ENCODE results near the gene ZDHHC14.

ZDHHC14 gene

GRCh38 chr6:157531986-157532365 lies 151.0 kb downstream of the ZDHHC14 start:
- no peak overlapping the region for H3K9ac ChIP-seq (ENCODE audit: low read depth, low read length, poor library complexity)
- no peak overlapping the region for H2AFZ ChIP-seq (ENCODE audit: low read length)
- no peak overlapping the region for H3K27ac ChIP-seq (replicated peaks; ENCODE audit: low read length)
- DNase-seq (ENCODE audit: low spot score), result no peak
- H3K4me2 ChIP-seq (ENCODE audit: insufficient read depth, low read length, poor library complexity, severe bottlenecking), result no peak overlapping the region
- no peak overlapping the region for H3K23ac ChIP-seq (ENCODE audit: low read depth, low read length, poor library complexity)
- no peaks in the 10 kb centered on the region for H3K27me3 ChIP-seq (ENCODE audit: control insufficient read depth in 3 of 3, insufficient read depth in 3 of 3, low read depth in 1 of 3, low read length in 3 of 3)
- H2BK15ac ChIP-seq (ENCODE audit: low read length), result no peak overlapping the region
- H2BK120ac ChIP-seq (ENCODE audit: low read depth, low read length), result peak overlapping the region; percentile 76
- no peaks in the 10 kb centered on the region for H3K9me3 ChIP-seq (replicated peaks in 1 of 2; ENCODE audit: control insufficient read depth in 2 of 2, insufficient read depth in 1 of 2, low read depth in 1 of 2, low read length in 2 of 2)
- H3K79me1 ChIP-seq (ENCODE audit: low read depth, low read length), result no peaks in the 10 kb centered on the region
- no peaks in the 10 kb centered on the region for H3K36me3 ChIP-seq (replicated peaks in 1 of 2; ENCODE audit: control insufficient read depth in 2 of 2, insufficient read depth in 2 of 2, low read length in 2 of 2)
- peak overlapping the region; percentile 25 for H2BK12ac ChIP-seq (ENCODE audit: low read length)
- H4K8ac ChIP-seq (ENCODE audit: low read depth, low read length), result no peak overlapping the region
- no peak overlapping the region for H2AK5ac ChIP-seq (ENCODE audit: low read depth, low read length)
- H2BK5ac ChIP-seq (ENCODE audit: low read length), result no peak overlapping the region
- no CpG with 5 or more reads among the region's 3 CpGs for WGBS, 2 donors (ENCODE audit: extremely low coverage in 2 of 2, insufficient read length in 2 of 2, insufficient replicate concordance in 1 of 2)
- H3K4me1 ChIP-seq (ENCODE audit: control insufficient read depth in 2 of 2, insufficient read depth in 1 of 2, low read depth in 1 of 2, low read length in 2 of 2), result peaks cover 27 to 31% of the 10 kb centered on the region in 2 donors
- H3K18ac ChIP-seq (ENCODE audit: low read length), result peak overlapping the region; percentile 91
- no peak overlapping the region for H4K91ac ChIP-seq (ENCODE audit: low read depth, low read length, poor library complexity)
- H3K4me3 ChIP-seq (ENCODE audit: low read length in 2 of 2), result no peak overlapping the region
- H3K14ac ChIP-seq (ENCODE audit: low read length), result no peak overlapping the region
- no peak overlapping the region for H3K4ac ChIP-seq (ENCODE audit: low read length)

DNA sequence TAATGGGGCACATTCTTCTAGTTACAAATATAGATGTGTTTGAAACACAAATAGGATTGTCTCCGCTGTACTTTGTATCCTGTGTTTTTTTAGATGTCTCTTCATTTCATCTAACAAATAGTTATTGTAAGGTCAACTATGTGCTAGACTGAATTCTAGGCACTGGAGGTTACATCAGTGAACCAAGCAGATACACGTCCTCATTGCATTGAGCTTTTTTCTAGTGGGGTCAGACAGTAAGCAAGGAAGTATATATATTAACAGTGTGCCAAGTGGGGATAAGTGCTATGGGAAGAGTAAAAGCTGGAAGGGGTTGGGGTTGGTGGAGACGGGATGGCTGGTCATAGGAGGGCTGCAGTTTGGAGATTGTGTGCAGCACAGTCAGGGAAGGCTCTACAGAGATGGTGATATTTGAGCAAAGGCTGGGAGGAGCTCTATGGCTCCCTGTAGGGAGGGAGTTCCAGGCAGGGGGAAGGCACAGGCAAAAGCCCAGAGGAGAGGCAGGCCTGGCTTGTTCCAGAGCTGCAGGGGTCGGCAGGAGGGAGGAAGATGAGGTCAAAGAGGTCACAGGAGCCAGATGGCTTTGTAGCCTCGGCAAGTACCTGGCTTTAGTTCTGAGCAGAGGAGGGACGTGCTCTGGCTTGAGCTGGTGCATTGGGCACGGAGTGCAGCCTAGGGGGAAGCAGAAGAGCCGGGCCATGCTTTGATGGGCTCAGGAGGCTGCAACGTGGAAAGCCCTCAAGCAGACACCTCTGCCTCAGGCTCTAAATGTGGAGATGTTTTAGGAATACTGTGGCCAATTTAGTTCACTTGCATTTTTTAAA lies 152.3 kb downstream of the ZDHHC14 start:
- H2AK5ac ChIP-seq (ENCODE audit: low read depth, low read length), result no peak overlapping the region
- H4K8ac ChIP-seq (ENCODE audit: low read depth, low read length), result no peak overlapping the region
- H2BK15ac ChIP-seq (ENCODE audit: low read length), result no peak overlapping the region
- H3K23ac ChIP-seq (ENCODE audit: low read depth, low read length, poor library complexity), result no peak overlapping the region
- H2BK120ac ChIP-seq (ENCODE audit: low read depth, low read length), result no peak overlapping the region
- no peak overlapping the region for H3K4me2 ChIP-seq (ENCODE audit: insufficient read depth, low read length, poor library complexity, severe bottlenecking)
- H3K4ac ChIP-seq (ENCODE audit: low read length), result no peak overlapping the region
- H2BK5ac ChIP-seq (ENCODE audit: low read length), result no peak overlapping the region
- H3K79me1 ChIP-seq (ENCODE audit: low read depth, low read length), result no peaks in the 10 kb centered on the region
- no peaks in the 10 kb centered on the region for H3K36me3 ChIP-seq (replicated peaks in 1 of 2; ENCODE audit: control insufficient read depth in 2 of 2, insufficient read depth in 2 of 2, low read length in 2 of 2)
- H3K27ac ChIP-seq (replicated peaks; ENCODE audit: low read length), result peak overlapping the region; percentile 30
- H3K27me3 ChIP-seq (ENCODE audit: control insufficient read depth in 3 of 3, insufficient read depth in 3 of 3, low read depth in 1 of 3, low read length in 3 of 3), result no peaks in the 10 kb centered on the region
- DNase-seq (ENCODE audit: low spot score), result peak; percentile 44
- no peak overlapping the region for H2BK12ac ChIP-seq (ENCODE audit: low read length)
- H2AFZ ChIP-seq (ENCODE audit: low read length), result peak overlapping the region; percentile 56
- no peak overlapping the region for H3K9ac ChIP-seq (ENCODE audit: low read depth, low read length, poor library complexity)
- WGBS, 2 donors (ENCODE audit: extremely low coverage in 2 of 2, insufficient read length in 2 of 2, insufficient replicate concordance in 1 of 2), result no CpG with 5 or more reads among the region's 9 CpGs
- H3K18ac ChIP-seq (ENCODE audit: low read length), result peak overlapping the region; percentile 20
- H3K9me3 ChIP-seq (replicated peaks in 1 of 2; ENCODE audit: control insufficient read depth in 2 of 2, insufficient read depth in 1 of 2, low read depth in 1 of 2, low read length in 2 of 2), result no peaks in the 10 kb centered on the region
- no peak overlapping the region for H4K91ac ChIP-seq (ENCODE audit: low read depth, low read length, poor library complexity)
- no peak overlapping the region for H3K14ac ChIP-seq (ENCODE audit: low read length)
- H3K4me3 ChIP-seq (ENCODE audit: low read length in 2 of 2), result no peak overlapping the region
- peaks cover 27 to 31% of the 10 kb centered on the region in 2 donors for H3K4me1 ChIP-seq (ENCODE audit: control insufficient read depth in 2 of 2, insufficient read depth in 1 of 2, low read depth in 1 of 2, low read length in 2 of 2)

DNA sequence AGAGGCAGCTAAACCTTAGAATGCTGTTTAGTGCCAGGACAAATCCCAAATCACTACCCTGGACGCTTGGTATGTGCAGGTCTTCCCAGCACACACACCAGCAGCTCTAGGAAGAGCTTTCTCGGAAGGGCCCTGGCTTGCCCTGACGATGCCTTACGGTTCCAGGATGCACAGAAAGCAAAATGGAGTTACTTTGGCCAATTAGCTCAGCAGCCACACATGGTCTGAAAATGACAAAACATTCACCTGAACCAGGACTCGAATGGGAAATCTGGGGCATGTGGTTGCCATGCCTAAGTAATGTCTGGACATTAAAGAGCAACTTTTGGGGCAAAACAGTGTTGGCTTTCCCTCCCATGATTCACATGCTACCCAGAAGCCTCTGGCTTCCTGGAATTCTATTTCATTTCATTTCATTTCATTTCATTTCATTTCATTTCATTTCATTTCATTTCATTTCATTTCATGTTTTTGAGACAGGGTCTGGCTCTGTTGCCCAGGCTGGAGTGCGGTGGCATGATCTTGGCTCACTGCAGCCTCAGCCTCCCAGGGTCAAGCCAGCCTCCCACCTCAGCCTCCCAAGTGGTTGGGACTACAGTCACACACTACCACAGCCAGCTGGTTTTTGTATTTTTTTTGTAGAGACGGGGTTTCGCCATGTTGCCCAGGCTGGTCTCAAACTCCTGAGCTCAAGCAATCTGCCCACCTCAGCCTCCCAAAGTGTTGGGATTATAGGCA lies 153.3 kb downstream of the ZDHHC14 start:
- Histone ChIP-seq H4K91ac (ENCODE audit: low read depth, low read length, poor library complexity) (no peak overlapping the region), H2BK12ac (ENCODE audit: low read length) (no peak overlapping the region), H2BK15ac (ENCODE audit: low read length) (no peak overlapping the region), H3K9ac (ENCODE audit: low read depth, low read length, poor library complexity) (no peak overlapping the region), H2AK5ac (ENCODE audit: low read depth, low read length) (no peak overlapping the region), H3K27ac (replicated peaks; ENCODE audit: low read length) (no peak overlapping the region), H3K4me1 (ENCODE audit: control insufficient read depth in 2 of 2, insufficient read depth in 1 of 2, low read depth in 1 of 2, low read length in 2 of 2) (peaks cover 25 to 31% of the 10 kb centered on the region in 2 donors), H3K4ac (ENCODE audit: low read length) (no peak overlapping the region), H2BK5ac (ENCODE audit: low read length) (no peak overlapping the region), H2BK120ac (ENCODE audit: low read depth, low read length) (no peak overlapping the region), H3K4me2 (ENCODE audit: insufficient read depth, low read length, poor library complexity, severe bottlenecking) (no peak overlapping the region), H4K8ac (ENCODE audit: low read depth, low read length) (no peak overlapping the region), H3K27me3 (ENCODE audit: control insufficient read depth in 3 of 3, insufficient read depth in 3 of 3, low read depth in 1 of 3, low read length in 3 of 3) (no peaks in the 10 kb centered on the region), H3K79me1 (ENCODE audit: low read depth, low read length) (no peaks in the 10 kb centered on the region), H2AFZ (ENCODE audit: low read length) (no peak overlapping the region), H3K23ac (ENCODE audit: low read depth, low read length, poor library complexity) (no peak overlapping the region), H3K18ac (ENCODE audit: low read length) (no peak overlapping the region), H3K14ac (ENCODE audit: low read length) (no peak overlapping the region), H3K4me3 (ENCODE audit: low read length in 2 of 2) (no peak overlapping the region), H3K36me3 (replicated peaks in 1 of 2; ENCODE audit: control insufficient read depth in 2 of 2, insufficient read depth in 2 of 2, low read length in 2 of 2) (no peaks in the 10 kb centered on the region), H3K9me3 (replicated peaks in 1 of 2; ENCODE audit: control insufficient read depth in 2 of 2, insufficient read depth in 1 of 2, low read depth in 1 of 2, low read length in 2 of 2) (no peaks in the 10 kb centered on the region)
- WGBS, 2 donors (ENCODE audit: extremely low coverage in 2 of 2, insufficient read length in 2 of 2, insufficient replicate concordance in 1 of 2), result no CpG with 5 or more reads among the region's 8 CpGs
- no peak for DNase-seq (ENCODE audit: low spot score)

DNA sequence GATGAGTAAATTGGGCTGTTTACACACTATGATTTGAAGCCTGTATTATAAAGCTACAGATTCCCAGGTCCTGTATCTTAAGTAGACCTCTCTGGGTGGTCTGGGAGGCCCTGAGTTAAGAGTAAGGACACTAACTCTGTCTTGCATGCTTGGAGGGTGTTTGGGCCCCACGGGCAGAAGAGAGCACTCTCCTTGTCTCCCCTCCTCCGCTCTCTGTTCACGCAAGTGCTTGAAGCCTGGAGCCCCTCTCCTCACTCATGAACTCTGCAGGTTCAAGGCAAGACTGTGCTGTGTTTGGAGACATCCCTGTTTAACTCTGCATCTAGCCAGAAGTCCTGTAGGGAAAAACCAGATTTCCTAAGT lies 154.0 kb downstream of the ZDHHC14 start:
- H3K14ac ChIP-seq (ENCODE audit: low read length), result no peak overlapping the region
- no peak overlapping the region for H3K4me2 ChIP-seq (ENCODE audit: insufficient read depth, low read length, poor library complexity, severe bottlenecking)
- no peak overlapping the region for H3K27ac ChIP-seq (replicated peaks; ENCODE audit: low read length)
- H2AFZ ChIP-seq (ENCODE audit: low read length), result peak overlapping the region; percentile 8
- H3K27me3 ChIP-seq (ENCODE audit: control insufficient read depth in 3 of 3, insufficient read depth in 3 of 3, low read depth in 1 of 3, low read length in 3 of 3), result no peaks in the 10 kb centered on the region
- H3K18ac ChIP-seq (ENCODE audit: low read length), result peak overlapping the region; percentile 15
- no peak overlapping the region for H2AK5ac ChIP-seq (ENCODE audit: low read depth, low read length)
- H2BK12ac ChIP-seq (ENCODE audit: low read length), result no peak overlapping the region
- no peak for DNase-seq (ENCODE audit: low spot score)
- no peak overlapping the region for H3K9ac ChIP-seq (ENCODE audit: low read depth, low read length, poor library complexity)
- no peak overlapping the region for H4K91ac ChIP-seq (ENCODE audit: low read depth, low read length, poor library complexity)
- H3K4me1 ChIP-seq (ENCODE audit: control insufficient read depth in 2 of 2, insufficient read depth in 1 of 2, low read depth in 1 of 2, low read length in 2 of 2), result peaks cover 25 to 31% of the 10 kb centered on the region in 2 donors
- H3K4me3 ChIP-seq (ENCODE audit: low read length in 2 of 2), result no peak overlapping the region
- no peaks in the 10 kb centered on the region for H3K36me3 ChIP-seq (replicated peaks in 1 of 2; ENCODE audit: control insufficient read depth in 2 of 2, insufficient read depth in 2 of 2, low read length in 2 of 2)
- no peak overlapping the region for H3K23ac ChIP-seq (ENCODE audit: low read depth, low read length, poor library complexity)
- peak overlapping the region; percentile 25 for H2BK5ac ChIP-seq (ENCODE audit: low read length)
- H3K4ac ChIP-seq (ENCODE audit: low read length), result no peak overlapping the region
- H4K8ac ChIP-seq (ENCODE audit: low read depth, low read length), result no peak overlapping the region
- H3K9me3 ChIP-seq (replicated peaks in 1 of 2; ENCODE audit: control insufficient read depth in 2 of 2, insufficient read depth in 1 of 2, low read depth in 1 of 2, low read length in 2 of 2), result no peaks in the 10 kb centered on the region
- no CpG with 5 or more reads among the region's 3 CpGs for WGBS, 2 donors (ENCODE audit: extremely low coverage in 2 of 2, insufficient read length in 2 of 2, insufficient replicate concordance in 1 of 2)
- no peak overlapping the region for H2BK120ac ChIP-seq (ENCODE audit: low read depth, low read length)
- no peak overlapping the region for H2BK15ac ChIP-seq (ENCODE audit: low read length)
- H3K79me1 ChIP-seq (ENCODE audit: low read depth, low read length), result no peaks in the 10 kb centered on the region
